T-helper 17 cell (primary cell): ENCODE results near the gene DHX16. TPM values are rescaled to one million over a fixed set of nuclear protein-coding genes. Genes with fewer than 3 reads are reported as not detected.

Source experiments
- ATAC-seq: fragments of 150-1000 bp; cut with Tn5 transposase; 2 replicates; pipeline ENCODE4 v1.10.0; 2021; ENCODE audit warnings: mild to moderate bottlenecking, moderate library complexity
- DNase-seq, 3 donors: peaks; one replicate each; pipeline versions ENCODE4 v3.0.0 to v3.0.0-alpha.2; 2020 to 2021
- H3K9me3 ChIP-seq: one replicate; pipeline ENCODE4 v1.7.0; 2013; ENCODE audit warnings: low read length, mild to moderate bottlenecking; ENCODE audit not compliant: control insufficient read depth, poor library complexity, severe bottlenecking
- H3K27ac Mint-ChIP-seq: one replicate; pipeline ENCODE4 v1.8.0; 2022; ENCODE audit warnings: mild to moderate bottlenecking, moderate library complexity, mixed read lengths
- H3K27me3 Mint-ChIP-seq: one replicate; pipeline ENCODE4 v1.8.0; 2022; ENCODE audit warnings: mixed read lengths
- H3K36me3 Mint-ChIP-seq: one replicate; pipeline ENCODE4 v1.8.0; 2022; ENCODE audit warnings: low read depth, mixed read lengths
- H3K4me1 Mint-ChIP-seq: one replicate; pipeline ENCODE4 v1.8.0; 2022; ENCODE audit warnings: mild to moderate bottlenecking, mixed read lengths
- H3K4me3 Mint-ChIP-seq: one replicate; pipeline ENCODE4 v1.8.0; 2022; ENCODE audit warnings: mild to moderate bottlenecking, moderate library complexity, mixed read lengths
- total RNA-seq, 4 donors: library from RNA in 2 of 4; stranded (reverse) in 2 of 4; gene quantifications; one replicate each; pipeline ENCODE4 v1.2.3 and lab custom pipeline; 2022 to 2026

DHX16 gene
- total RNA-seq, 2 donors from 2014 or later: 23.5 to 25.6 TPM

DNA sequence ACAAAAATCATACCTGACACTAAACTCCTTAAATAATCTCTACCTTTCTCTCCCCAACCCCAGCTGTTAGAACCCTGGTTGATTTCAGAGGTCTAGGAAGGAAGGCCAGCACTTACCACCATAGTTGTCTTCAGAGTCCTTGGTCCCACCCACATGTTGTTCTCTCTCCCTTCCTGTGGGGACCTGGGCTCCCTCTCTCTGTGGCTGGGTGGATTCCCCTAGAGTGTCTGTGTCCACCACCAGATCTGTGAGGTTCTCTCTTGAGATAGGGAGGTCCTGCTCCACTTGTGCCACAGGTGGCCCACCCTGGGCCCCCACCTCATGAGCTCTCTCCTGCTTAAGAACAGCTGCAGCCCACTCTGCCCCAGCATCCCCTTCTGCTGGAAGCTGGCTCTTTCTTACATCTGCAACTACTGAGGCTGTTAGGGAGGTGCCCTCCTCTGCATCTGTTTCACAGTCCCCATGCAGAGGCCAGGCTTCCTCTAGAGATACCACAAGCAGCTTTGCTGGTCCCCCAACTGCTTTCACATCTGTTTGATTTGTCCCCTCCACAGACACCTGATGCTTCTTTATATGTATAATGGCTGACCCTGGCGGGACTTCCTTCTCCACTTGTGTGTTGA, 39.1 kb upstream of the DHX16 start:
- DNase-seq (no peak), ATAC-seq (no peak)
- H3K4me3 Mint-ChIP-seq: no peak overlapping the region
- no peaks in the 10 kb centered on the region for H3K9me3 ChIP-seq
- no peaks in the 10 kb centered on the region for H3K27me3 Mint-ChIP-seq
- H3K27ac Mint-ChIP-seq: peak overlapping the region; percentile 16
- peaks cover 24% of the 10 kb centered on the region for H3K36me3 Mint-ChIP-seq
- H3K4me1 Mint-ChIP-seq: peaks cover 34% of the 10 kb centered on the region

GRCh38 chr6:30709101-30709868, 36.5 kb upstream of the DHX16 start:
- H3K27me3 Mint-ChIP-seq: no peaks in the 10 kb centered on the region

DNA sequence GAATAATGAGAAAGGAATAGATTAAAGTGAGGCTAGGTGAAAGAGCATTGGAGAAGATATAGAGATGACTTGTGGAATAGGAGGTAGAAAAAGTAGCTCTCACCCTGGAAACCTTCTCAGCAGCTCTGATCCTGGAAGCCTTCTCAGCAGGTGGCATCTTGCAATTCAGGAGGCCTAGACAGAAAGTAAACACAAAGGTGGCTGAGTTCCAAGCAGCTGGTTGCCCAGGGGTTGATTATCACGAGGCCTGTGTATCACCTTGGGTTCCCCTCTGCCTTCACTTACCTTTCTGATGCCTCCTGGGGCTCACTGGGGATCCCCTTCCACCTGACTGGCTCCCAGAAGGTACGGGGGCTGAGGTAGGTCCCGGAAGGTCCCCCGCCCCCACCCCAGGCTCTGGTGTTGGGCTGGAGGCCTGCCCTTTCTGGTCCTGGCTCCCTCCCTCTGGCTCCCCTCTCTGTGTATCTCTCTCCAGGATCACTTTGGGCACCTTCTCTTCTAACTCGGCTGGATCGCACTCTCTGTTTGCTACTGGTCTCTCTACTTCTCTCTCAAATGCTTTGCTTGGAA, 34.6 kb upstream of the DHX16 start:
- H3K27me3 Mint-ChIP-seq: no peaks in the 10 kb centered on the region
- H3K4me1 Mint-ChIP-seq: peaks cover 35% of the 10 kb centered on the region
- no peak overlapping the region for H3K4me3 Mint-ChIP-seq
- DNase-seq (no peak), ATAC-seq (no peak)
- peak overlapping the region; percentile 27 for H3K27ac Mint-ChIP-seq
- H3K36me3 Mint-ChIP-seq: peaks cover 28% of the 10 kb centered on the region
- H3K9me3 ChIP-seq: no peaks in the 10 kb centered on the region

More at GRCh38 chr6:30709101-30709868, 36.5 kb upstream of the DHX16 start:
- no peak overlapping the region for H3K27ac Mint-ChIP-seq
- ATAC-seq (no peak), DNase-seq (no peak)
- H3K4me3 Mint-ChIP-seq: no peak overlapping the region
- peaks cover 31% of the 10 kb centered on the region for H3K4me1 Mint-ChIP-seq
- H3K36me3 Mint-ChIP-seq: peaks cover 31% of the 10 kb centered on the region
- no peaks in the 10 kb centered on the region for H3K9me3 ChIP-seq

GRCh38 chr6:30705620-30706019, 32.8 kb upstream of the DHX16 start:
- DNase-seq: no peak
- no peak overlapping the region for H3K4me3 Mint-ChIP-seq
- H3K9me3 ChIP-seq: no peaks in the 10 kb centered on the region
- peaks cover 24% of the 10 kb centered on the region for H3K36me3 Mint-ChIP-seq
- peaks cover 29% of the 10 kb centered on the region for H3K4me1 Mint-ChIP-seq
- ATAC-seq: no peak
- H3K27ac Mint-ChIP-seq: peak overlapping the region; percentile 11
- no peaks in the 10 kb centered on the region for H3K27me3 Mint-ChIP-seq

- Mint-ChIP-seq H3K27ac (peak overlapping the region; percentile 61), H3K4me3 (peak overlapping the region; percentile 19), H3K27me3 (no peaks in the 10 kb centered on the region), H3K4me1 (peaks cover 31% of the 10 kb centered on the region), H3K36me3 (peaks cover 24% of the 10 kb centered on the region)
- no peaks in the 10 kb centered on the region for H3K9me3 ChIP-seq
- ATAC-seq (no peak), DNase-seq (no peak)
These were observed 31.0 kb upstream of the DHX16 start for GRCh38 chr6:30703821-30704220.

DNA sequence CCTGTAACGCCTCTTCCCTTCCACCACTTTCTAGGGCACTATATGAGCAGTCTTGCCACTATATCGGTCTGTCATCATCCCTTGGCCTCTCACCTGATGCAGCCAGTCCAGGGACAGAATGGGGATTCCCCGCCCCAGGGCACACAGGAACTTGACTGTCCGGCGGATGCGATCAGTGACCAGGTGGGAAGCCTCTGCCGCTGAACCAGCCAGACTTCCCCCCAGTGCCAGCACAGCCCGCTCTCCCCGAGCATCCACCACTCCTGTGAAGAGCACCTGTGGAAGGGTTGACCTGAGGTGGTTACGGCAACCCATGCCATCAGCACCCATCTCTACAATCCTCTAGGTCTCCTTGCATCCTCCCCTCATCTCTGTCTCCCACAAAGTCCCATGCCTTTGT, 30.2 kb upstream of the DHX16 start:
- no peak overlapping the region for H3K27ac Mint-ChIP-seq
- peaks cover 30% of the 10 kb centered on the region for H3K4me1 Mint-ChIP-seq

DNA sequence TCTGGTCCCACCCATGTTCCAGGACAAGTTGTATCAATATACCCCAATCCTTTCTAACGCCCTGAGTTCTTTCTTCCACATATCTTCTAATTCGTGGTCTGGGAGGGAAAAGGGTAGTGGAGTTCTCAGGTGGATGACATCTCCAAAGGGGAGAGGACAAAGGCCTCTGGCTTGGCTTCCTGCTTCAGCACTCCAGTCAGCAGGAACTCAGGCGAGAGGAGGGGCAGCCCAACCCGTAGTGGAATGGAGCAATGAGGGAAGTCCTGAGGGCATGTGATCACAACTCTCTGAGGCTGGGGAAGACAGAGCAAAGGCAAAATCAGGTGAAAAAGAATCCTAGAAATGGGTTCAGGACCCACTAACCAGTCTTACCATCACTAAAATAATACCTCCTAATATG, 27.5 kb upstream of the DHX16 start:
- DNase-seq (no peak), ATAC-seq (no peak)
- H3K36me3 Mint-ChIP-seq: peaks cover 10% of the 10 kb centered on the region
- H3K9me3 ChIP-seq: no peaks in the 10 kb centered on the region
- no peak overlapping the region for H3K27ac Mint-ChIP-seq
- no peaks in the 10 kb centered on the region for H3K27me3 Mint-ChIP-seq
- no peak overlapping the region for H3K4me3 Mint-ChIP-seq
- peaks cover 21% of the 10 kb centered on the region for H3K4me1 Mint-ChIP-seq

More for the DNA sequence above, 30.2 kb upstream of the DHX16 start:
- Mint-ChIP-seq H3K27me3 (no peaks in the 10 kb centered on the region), H3K4me3 (no peak overlapping the region), H3K36me3 (peaks cover 22% of the 10 kb centered on the region)
- H3K9me3 ChIP-seq: no peaks in the 10 kb centered on the region
- DNase-seq: no peak
- no peak for ATAC-seq

DNA sequence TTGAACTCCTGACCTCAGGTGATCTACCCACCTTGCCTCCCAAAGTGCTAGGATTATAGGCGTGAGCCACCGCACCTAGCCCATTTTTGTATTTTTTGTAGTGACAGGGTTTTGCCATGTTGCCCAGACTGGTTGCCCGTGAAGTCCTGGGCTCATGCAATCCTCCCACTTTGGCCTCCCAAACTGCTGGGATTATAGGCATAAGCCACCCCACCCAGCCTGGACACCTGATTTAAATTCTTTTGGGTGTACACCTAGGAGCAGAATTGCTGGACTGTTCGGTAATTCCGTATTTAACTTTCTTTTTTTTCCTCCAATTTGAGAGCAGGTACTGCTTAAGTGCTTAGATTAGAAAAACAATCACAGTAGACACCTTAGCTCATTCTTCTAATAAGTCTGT, 23.6 kb upstream of the DHX16 start:
- ATAC-seq: no peak

GRCh38 chr6:30691208-30691847, 18.5 kb upstream of the DHX16 start:
- Mint-ChIP-seq H3K27ac (peak overlapping the region; percentile 97), H3K27me3 (no peaks in the 10 kb centered on the region), H3K36me3 (peaks cover 1% of the 10 kb centered on the region), H3K4me1 (peaks cover 33% of the 10 kb centered on the region), H3K4me3 (peak overlapping the region; percentile 92)
- ATAC-seq: no peak
- no peak for DNase-seq
- H3K9me3 ChIP-seq: no peaks in the 10 kb centered on the region

More for the DNA sequence above, 23.6 kb upstream of the DHX16 start:
- DNase-seq: no peak
- Mint-ChIP-seq H3K36me3 (no peaks in the 10 kb centered on the region), H3K4me3 (no peak overlapping the region), H3K27me3 (no peaks in the 10 kb centered on the region), H3K4me1 (peaks cover 5% of the 10 kb centered on the region), H3K27ac (no peak overlapping the region)
- H3K9me3 ChIP-seq: no peaks in the 10 kb centered on the region

DNA sequence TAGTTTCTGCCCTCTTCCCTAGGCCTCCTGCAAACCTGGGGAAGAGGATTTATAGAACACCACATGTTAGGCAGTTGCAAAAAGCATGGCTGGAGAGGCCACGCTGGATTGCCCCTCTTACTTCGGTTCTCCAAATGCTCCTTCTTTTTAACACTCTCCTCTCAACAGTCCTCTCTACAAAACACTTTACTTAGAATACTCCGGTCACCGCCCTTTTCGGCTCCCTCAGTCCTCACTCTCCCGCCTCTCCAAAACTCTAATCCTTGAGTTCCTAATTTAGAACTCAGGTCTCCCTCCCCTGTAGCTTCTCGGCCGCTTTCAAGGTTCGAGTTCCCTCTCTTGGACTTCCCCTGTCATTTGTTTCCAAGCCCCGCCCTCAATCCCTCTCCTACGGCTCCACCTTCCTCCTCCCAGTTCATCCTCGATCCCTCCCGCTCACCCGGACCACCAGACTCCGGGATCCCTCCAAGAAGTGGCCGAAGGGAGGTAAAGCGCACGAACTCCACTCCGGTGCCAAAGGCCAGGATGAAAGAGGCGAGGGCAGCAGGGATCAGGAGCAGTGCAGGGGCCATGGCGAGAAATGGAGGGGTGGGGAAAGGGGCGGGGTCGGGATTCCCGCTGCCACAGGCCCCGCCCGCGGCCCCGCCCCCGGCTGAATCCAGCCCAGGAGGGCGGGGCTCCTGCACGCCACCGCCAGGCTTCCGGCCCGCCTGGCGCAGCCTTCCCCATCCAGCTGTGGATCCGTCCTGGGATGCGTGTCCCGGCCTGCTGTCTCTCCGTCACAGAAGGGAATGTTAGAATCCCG, 17.8 kb upstream of the DHX16 start, which contains the start of gene NRM:
NRM (minus strand) TSS at position 582 of the 805 bp plus-strand sequence; CDS start at position 572, 10 bp downstream.
- Mint-ChIP-seq H3K4me1 (peaks cover 36% of the 10 kb centered on the region), H3K4me3 (peak within 1 kb of the TSS; percentile 92), H3K27ac (peak within 1 kb of the TSS; percentile 97)

GRCh38 chr6:30689985-30690384, 17.2 kb upstream of the DHX16 start:
- Mint-ChIP-seq H3K4me3 (peak overlapping the region; percentile 92), H3K27me3 (no peaks in the 10 kb centered on the region), H3K27ac (peak overlapping the region; percentile 97), H3K4me1 (peaks cover 42% of the 10 kb centered on the region), H3K36me3 (peaks cover 14% of the 10 kb centered on the region)
- no peak for DNase-seq
- no peaks in the 10 kb centered on the region for H3K9me3 ChIP-seq
- ATAC-seq: no peak

More for the DNA sequence above, 17.8 kb upstream of the DHX16 start, which contains the start of gene NRM:
- Mint-ChIP-seq H3K36me3 (peaks cover 7% of the 10 kb centered on the region), H3K27me3 (no peaks in the 10 kb centered on the region)
- peak; percentile 43 to 81 (median 74) for DNase-seq
- ATAC-seq: peak; percentile 35
- H3K9me3 ChIP-seq: no peaks in the 10 kb centered on the region

DNA sequence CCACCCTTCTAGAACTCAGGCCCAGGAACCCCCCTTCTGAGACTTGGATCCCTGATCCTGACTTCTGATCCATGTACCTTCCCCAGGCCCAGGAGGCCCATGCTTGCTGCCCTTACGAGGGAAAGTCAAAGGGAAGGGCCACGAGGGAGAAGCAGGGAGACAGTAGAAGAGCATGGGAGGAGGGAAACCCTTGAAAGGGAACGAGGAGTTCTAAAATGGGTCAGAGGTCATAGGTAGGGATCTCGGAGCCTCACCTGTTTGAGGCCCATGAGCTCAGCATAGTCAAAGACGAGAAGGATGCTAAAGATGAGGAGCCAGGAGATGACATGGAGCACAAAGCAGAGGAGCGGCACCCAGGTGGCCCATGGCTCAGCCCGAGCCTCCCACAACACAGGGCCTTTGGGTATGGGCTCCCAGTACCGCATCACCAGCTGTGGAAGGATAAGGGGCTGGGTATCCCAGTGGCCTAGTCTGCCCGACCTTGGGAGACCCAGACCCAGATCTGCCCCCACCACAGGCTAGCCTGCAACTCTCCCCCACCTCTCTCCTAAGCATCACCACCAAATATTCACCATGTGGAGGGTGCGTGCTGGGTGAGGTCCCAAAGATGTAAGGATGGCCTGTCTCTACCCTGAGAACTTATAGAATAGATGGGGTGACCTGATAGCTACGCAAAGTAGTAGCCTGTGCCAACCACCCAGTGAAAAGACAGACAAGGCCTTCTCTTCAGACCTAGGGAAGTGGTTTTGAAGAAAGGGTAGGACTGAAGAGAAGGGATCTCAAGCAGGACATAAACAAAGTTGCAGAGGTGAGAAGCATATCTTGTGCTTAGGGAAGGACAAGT, 16.4 kb upstream of the DHX16 start:
- Mint-ChIP-seq H3K4me3 (peak overlapping the region; percentile 100), H3K27ac (peak overlapping the region; percentile 97), H3K4me1 (peaks cover 44% of the 10 kb centered on the region), H3K27me3 (no peaks in the 10 kb centered on the region), H3K36me3 (peaks cover 18% of the 10 kb centered on the region)
- no peaks in the 10 kb centered on the region for H3K9me3 ChIP-seq
- no peak for ATAC-seq
- DNase-seq: no peak
